ENCODE measurements around the gene DNAJC5.
A peak's percentile ranks its signal among the peaks of the same experiment; 100 is the strongest.

The DNAJC5 gene

GRCh38 chr20:63942250-63942951 lies 47.5 kb downstream of the DNAJC5 start:
- peak in 1 of 2 donors; percentile 45 for DNase-seq

- DNase-seq: no peak
Measured at GRCh38 chr20:63942969-63943807, 48.3 kb downstream of the DNAJC5 start.

- DNase-seq: no peak
Measured at GRCh38 chr20:63943808-63944077, 48.8 kb downstream of the DNAJC5 start.

GRCh38 chr20:63944078-63944941 lies 49.4 kb downstream of the DNAJC5 start:
- DNase-seq: no peak

GRCh38 chr20:63945031-63945658 lies 50.2 kb downstream of the DNAJC5 start:
- no peak for DNase-seq

GRCh38 chr20:63945921-63946920 lies 51.3 kb downstream of the DNAJC5 start:
- no peak for DNase-seq

GRCh38 chr20:63946986-63947637 lies 52.2 kb downstream of the DNAJC5 start:
- no peak for DNase-seq

GRCh38 chr20:63947638-63948456 lies 52.9 kb downstream of the DNAJC5 start:
- peak in 1 of 2 donors; percentile 24 for DNase-seq

- no peak for DNase-seq
Measured at GRCh38 chr20:63950701-63951397, 55.9 kb downstream of the DNAJC5 start.

- no peak for DNase-seq
Measured at GRCh38 chr20:63951398-63952209, 56.7 kb downstream of the DNAJC5 start.

GRCh38 chr20:63952210-63952535 lies 57.2 kb downstream of the DNAJC5 start:
- DNase-seq: no peak

- DNase-seq: no peak
Measured at GRCh38 chr20:63952769-63953168, 57.8 kb downstream of the DNAJC5 start.

- DNase-seq: no peak
Measured at GRCh38 chr20:63953764-63954429, 59.0 kb downstream of the DNAJC5 start.

GRCh38 chr20:63955281-63955826 lies 60.4 kb downstream of the DNAJC5 start:
- DNase-seq: peak; percentile 33 to 42

GRCh38 chr20:63955827-63956663 lies 61.1 kb downstream of the DNAJC5 start, which contains the start of gene UCKL1:
Gene UCKL1, minus strand, starts transcription at chr20:63956416. Its CDS starts 44 bp downstream, at chr20:63956372.
- DNase-seq: peak; percentile 90 to 92

- no peak for DNase-seq
Measured at GRCh38 chr20:63956664-63957003, 61.7 kb downstream of the DNAJC5 start.

Data from CD4-positive, alpha-beta T cell treated with Interleukin-4 for 1 hour (primary cell).